NCI-H2107 treated with DMSO at 0.1 percent for 48 hours (cell line): ENCODE measurements around the gene PRR5L.
A peak's percentile ranks its signal among the peaks of the same experiment; 100 is the strongest.

Experiments
- DNase-seq: peaks from one replicate; lab custom pipeline; 2025; ENCODE audit not compliant: unreplicated experiment; lab: John Stamatoyannopoulos, UW

PRR5L gene

DNA sequence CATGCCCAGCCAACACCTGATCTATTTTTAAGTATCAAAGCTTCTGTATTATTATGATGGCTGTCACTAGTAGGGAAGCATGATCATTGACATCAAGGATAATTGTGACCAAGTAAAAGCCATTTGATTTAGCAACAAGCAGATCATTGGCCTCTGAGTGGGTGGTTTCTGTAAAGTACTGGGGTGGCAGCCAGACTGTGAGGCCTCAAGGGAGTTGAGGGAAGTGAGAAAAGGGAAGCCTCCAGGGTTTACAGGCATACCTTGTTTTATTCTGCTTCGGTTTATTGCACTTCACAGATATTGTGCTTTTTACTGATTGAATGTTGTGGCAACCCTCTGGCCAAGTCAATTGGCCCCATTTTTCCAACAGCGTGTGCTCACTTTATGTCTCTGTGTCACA, 60.1 kb downstream of the PRR5L start:
- DNase-seq = peak; percentile 49

DNA sequence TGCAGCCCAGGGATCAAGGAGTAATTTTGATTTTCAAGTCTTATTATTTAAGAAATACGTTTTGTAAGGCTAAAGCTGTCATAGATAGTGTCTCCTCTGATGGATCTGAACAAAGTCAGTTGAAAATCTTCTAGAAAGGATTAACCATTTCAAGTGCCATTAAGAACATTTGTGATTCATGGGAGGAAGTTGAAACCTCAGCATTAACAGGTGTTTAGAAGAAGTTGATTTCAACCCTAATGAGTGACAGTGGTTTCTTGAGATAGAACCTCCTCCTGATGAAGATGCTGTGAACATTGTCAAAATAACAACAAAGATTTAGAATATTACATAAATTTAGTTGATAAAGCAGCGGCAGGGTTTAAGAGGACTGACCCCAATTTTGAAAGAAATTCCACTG, 61.7 kb downstream of the PRR5L start:
- no peak for DNase-seq

DNA sequence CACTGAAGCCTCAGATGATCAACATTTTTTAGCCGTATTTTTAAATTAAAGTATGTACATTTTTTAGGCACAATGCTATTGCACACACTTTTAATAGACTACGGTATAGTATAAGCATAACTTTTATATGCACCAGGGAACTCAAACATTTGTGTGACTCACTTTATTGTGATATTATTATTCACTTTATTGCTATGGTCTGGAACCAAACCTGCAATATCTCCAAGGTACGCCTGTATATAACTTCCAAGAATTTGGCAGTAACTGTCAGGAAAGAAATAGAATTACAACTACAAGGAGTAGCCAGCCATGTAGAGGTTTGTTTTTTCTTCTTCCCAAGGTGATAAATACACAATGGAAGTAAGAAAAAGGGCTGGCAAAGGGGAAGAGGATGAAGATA, 62.3 kb downstream of the PRR5L start:
- no peak for DNase-seq

DNA sequence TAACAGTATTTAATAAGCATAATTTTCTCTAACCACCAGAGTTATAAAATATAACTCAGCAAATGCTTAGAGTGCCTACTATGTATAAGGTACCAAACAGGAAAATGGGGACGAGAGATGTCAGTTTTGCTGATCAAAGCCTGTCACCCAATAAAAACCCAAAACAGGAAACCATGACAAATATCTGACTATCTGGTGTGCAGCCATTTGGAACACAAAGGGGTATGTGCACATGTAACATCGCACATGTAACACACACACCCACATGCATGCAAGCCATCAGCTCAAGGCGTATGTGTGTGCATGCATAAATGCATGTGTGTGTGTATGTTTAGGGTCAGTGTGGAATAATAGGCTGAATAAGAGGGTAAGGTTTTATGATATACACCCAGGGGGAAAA, 64.2 kb downstream of the PRR5L start:
- DNase-seq = no peak

DNA sequence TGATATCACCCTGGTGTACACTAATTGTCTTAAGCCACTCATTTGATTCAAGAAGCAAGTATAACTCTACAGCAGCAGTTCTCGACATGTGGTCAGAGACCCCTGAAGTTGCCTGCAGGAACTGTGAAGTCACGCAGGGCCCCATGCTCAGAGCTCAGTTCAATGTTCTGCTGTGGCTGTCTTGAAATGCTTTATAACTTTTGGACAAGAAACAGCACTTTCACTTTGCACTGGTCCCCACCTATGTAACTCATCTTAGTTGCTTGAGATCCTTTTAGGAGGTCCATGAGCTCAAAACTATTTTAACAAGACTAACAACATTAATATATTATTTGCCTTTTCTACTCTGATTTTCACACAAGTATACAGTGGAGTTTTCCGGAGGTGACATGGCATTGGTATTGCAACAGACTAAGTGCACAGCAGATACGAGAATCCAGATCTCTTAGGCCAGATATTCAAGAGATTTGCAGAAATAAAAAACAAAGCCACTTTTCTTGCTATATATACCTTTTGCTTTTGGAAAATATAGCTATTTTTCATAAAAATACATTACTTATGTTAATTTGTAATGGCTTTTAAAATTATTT, 64.8 kb downstream of the PRR5L start:
- DNase-seq = no peak

DNA sequence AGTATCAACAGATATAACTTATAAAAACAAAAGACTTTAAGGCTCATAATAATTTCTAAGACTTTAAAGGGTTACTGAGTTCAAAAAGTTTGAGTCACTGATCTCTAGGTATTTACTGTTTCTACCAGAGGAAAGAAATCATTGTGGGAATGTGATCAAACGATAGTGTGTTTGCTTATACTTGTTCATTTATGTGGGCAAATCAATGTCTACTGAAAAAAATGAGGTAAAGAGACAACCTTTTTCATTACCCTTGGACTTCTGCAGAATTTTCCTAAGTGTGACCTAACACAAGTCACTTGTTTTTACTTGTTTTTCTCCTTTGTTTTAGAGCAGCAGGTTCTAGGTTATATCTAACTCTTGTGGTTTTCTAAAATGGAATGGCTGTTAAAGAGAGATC, 65.4 kb downstream of the PRR5L start:
- DNase-seq = no peak

DNA sequence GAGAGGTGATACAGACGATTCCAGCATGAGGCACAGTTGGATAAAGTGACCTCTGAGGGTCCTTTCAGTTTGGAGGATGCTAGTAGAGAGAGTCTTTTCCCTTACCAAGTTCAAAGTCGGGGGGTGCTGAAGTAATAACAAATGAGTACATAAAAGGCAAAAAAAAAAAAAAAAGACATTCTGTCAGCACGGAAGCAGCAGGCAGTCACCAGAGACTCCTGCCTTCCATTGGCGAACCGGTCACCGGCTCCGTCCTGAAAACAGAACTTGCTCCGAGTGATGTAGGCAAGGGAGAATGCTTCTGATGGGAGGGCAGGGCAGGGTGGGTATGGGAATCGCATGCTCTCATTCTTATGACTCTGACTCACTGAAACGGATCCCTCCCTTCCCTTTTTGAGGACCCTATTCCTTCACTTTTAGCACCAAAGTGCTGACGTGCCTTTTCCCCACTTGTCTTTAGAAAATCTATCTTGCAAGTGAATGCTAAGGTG, 65.9 kb downstream of the PRR5L start:
- DNase-seq = no peak

DNA sequence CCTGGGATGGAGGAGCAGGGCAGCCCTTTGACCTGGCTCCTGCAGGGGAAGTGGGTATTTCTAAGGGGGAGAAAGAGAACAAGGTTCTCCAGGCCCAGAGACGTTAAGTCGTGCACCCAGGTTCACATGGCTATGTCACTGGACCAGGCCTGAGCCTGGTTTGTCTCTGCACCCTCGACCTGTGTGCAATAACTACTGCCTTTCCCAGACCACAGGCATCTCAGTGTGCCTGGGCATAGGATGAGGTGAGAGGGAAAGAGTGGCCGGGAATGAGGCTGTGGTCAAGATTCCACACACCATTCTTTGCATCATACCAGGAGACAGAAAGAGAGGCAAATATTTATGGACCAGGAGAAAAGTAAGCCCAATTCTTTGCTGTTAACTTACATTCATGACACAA, 66.8 kb downstream of the PRR5L start:
- DNase-seq = no peak

DNA sequence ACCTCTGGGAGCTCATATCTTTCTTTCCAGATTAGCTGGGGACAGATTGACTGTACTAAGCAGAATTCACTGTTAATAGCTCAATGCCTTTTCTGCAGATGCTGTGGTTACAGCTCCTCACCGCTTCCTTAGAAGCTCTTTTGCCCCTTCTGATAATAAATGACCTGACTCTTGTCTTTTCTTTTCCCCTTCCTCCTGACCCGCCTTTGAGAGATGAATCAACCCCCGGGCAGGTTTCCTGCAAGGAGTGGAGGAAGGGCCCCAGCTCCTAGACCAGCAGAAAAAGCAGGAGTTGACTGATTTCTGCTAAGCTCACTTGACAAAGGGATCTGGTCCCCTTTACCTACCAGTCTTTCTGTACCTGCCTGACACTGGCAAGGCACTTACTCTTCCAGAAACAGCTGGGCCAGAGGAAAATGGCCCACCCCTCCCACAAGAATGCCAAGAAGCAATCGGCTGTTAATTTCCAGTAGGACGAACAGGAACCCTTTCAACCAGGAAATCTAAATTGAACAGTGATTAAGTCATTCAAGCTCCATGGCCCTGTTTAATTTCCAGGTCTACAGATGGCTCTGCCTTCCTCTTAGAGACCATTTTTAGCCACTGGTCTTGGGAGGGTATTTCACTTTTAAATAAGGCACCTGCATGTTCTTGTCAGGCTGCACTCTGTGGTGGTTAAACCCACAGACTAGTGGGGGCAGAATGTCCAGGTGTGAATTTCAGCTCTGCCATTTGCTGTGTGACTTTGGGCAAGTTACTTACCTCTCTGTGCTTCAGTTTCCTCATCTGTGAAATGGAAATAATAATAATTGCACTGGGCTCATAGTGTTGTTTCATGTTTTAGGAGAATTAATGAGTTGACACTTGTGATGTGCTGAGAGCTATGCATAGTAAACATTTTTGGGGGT, 67.5 kb downstream of the PRR5L start:
- no peak for DNase-seq

DNA sequence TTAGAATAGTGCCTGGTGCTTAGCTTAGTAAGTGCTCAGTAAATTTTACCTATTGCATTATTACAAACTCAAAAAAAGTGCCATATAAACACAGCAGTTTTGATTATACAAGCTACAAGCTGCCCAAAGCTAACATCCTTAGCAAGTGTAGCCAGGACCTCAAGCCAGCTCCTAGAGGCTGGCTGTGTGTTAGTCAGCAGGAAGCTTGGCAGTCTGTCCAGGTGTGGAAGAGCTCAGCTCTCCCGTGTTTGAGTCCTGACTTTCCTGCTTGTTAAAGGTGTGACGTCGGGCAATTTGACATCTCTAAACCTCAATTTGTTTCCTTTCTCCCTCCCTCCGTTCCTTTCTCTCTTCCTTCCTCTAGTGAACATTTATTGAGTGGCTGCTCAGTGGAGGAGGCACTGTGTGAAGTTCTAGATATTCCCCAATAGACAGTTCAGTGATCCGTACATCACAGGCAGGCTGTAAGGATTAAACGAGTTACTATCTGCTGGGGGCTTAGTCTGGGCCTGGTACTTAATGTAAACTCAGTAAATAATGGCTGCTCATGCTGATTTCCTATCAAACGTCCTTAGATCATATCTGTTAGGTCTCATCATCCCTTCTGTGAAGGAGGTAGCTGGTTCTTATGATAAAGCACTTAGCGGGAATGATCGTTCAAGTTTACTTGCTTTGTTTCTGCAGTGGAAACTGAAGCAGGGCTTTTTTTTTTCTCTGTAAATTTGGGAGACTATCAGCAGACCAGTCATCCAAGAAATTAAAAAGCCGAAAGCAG, 68.7 kb downstream of the PRR5L start:
- no peak for DNase-seq

DNA sequence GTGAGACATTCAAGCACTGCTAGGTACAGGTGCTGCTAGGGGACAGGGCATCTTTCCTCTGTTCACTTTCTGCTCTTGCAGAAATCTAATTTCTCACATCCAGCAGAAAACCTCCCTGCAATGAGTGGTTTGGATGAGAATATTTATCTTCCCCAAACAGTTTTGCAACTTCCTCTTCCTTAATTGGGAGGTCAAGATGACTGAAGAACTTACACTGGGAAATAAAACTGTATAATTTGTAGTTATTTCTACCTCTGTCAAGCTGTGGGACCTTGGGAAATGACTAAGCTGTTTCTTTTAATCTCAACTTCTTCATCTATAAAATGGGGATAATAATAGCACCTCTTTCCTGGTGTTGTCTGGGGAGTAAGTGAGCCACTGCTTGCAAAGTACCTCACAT, 69.8 kb downstream of the PRR5L start:
- DNase-seq = no peak

DNA sequence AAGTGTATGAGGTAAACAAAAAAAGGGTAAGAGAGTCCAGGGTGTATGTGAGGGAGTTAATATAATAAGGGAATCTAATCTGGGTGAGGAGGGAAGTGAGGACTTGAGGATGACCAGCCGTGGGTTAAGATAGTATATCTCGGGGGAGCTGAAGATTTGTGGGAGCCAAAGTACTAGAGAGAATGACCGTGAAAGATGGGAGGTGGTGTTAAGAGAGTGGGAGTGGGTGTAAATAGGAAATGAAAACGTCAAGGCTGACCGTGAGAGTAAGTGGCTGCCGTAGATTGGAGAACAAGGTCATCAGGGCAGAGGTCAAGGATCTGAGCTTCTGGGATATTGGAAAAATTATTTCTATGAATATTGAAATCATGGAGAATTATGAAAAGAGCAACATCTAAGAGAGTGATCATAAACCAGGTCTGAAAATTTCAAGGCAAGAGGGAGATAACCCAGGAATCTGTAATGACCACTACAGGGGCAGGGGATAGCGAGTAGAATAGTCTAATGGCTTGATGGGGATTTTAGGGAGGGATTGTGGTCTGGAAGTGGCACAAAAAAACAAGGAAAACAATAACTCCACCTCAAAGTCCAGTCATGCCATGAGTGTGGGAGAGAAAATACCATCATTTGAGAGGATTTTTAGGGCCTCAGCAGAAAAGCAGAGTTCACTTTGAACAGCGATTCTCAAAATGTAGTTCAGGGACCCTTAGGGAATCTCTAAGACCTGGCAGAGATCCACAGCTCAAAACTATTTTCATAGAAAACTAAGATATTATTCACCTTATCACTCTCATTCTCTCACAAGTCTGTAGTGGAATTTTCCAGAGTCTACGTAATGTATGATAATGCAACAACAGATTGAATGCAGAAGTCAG, 72.0 kb downstream of the PRR5L start:
- no peak for DNase-seq

DNA sequence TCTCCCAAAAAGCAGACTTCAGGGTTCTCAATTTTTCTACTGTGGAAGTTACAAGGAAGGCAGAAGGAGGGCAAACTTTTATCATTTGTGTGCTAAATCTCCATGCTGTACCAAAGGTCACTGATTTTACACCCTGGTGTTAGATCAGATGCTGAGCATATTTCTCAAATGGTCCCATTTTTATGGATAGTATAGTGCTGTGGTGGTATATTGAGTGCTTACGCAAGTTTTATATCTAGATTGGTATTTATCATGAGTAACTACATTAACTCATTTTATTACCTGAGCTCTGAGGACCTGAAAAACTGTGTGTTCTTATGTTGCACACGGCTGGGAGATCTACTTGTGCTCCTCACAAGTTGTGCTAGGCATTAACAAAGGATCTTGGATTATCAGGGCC, 75.1 kb downstream of the PRR5L start:
- DNase-seq = no peak

DNA sequence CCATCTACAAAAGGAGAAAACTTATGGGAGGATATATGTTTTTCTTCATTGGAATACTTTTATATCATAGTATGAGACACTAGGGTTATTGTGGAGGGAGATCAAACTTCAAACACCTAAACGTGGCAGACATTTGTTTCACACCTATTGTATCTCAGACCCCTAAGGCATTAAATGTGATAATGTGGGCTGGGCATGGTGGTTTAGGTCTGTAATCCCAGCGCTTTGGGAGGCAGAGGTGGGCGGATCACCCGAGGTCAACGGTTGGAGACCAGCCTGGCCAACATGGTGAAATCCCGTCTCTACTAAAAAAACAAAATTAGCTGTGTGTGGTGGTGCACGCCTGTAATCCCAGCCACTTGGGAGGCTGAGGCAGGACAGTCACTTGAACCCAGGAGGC, 75.5 kb downstream of the PRR5L start:
- no peak for DNase-seq

DNA sequence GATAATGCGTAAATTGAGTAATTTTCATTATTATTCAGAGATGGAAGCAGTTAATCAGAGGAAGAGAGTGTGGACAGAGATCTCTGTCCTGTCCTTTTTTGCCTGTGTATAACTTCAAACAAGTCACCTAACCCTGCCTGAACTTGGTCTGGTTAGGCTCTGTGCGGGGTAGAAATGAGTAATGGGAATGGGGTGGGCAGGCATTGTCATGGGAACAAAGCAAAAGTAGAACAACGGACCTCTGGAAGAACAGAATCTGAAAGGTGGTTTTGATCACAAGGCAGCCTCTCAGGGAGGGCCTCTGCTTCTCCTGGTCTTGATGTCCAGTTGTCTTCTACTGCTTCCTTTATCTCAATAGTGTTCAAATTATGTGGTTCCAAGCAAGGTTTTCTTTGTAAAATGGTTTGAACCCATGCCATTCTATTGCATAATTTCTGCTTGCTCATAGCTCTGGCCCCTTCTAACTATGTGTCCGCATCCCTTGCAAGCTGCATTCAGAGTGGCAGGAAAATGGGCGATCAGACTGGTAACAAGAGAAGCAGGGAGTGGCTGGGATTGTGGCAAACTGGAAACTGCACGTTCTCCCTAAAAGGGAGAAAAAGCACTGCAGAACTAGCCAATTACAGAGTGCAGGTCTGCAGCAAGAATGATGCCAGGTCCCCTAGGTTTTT, 76.1 kb downstream of the PRR5L start:
- no peak for DNase-seq

DNA sequence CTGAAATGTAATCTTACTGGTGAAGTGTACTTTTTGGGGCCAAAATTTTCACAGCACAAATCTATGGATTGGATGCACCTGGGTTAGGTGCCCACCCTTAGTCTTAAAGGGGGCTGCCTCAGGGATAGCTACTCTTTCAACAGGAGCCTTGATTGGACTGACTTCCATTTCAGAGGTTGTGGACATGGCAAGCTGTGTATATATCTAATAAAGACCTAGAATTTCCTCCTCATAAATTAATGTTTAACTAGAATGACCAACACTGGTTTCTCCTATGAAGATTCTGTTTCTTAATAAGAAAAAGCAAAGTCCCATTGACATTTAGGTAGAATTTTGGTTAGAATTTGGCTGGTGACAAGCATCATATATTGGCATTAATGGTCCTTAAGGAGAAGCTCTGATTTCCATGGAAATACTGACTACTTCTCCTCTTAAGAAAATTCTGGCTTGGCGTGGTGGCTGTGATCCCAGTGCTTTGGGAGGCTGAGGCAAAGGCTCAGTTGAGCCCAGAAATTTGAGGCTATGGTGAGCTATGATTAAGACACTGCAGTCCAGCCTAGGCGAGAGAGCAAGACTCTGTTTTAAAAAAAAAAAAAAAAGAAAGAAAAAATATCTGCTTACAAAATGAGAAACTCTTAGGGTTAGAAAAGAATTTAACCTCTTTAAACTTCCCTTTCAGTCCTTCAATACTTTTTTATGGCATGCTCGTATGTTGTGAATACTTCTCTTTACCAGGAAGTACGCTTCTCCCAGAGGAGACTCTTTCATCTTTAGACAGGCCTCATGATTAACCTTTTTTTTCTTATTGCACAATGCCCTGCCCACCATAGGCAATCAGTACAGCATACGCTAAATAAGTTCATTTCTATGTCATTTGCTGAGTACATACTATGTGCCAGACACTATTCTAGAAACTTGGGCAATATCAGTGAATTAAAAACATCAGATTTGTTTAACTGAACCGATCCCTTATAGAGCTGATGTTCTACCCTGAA, 77.2 kb downstream of the PRR5L start:
- DNase-seq = no peak

DNA sequence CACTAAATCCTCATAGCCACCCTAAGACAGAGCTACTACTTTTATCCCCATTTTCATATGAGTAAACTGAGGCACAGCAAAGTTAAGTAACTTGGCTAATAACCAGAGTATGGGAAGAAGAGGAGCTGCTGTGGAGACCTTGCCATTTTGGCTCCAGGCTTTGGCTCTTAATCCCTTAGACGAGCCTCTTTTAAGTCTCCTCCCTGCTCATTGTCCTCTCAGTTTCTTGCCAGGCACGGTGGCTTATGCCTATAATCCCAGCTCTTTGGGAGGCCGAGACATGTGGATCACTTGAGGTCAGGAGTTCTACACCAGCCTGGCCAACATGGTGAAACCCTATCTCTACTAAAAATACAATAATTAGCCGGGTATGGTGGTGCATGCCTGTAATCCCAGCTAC, 78.6 kb downstream of the PRR5L start:
- no peak for DNase-seq

DNA sequence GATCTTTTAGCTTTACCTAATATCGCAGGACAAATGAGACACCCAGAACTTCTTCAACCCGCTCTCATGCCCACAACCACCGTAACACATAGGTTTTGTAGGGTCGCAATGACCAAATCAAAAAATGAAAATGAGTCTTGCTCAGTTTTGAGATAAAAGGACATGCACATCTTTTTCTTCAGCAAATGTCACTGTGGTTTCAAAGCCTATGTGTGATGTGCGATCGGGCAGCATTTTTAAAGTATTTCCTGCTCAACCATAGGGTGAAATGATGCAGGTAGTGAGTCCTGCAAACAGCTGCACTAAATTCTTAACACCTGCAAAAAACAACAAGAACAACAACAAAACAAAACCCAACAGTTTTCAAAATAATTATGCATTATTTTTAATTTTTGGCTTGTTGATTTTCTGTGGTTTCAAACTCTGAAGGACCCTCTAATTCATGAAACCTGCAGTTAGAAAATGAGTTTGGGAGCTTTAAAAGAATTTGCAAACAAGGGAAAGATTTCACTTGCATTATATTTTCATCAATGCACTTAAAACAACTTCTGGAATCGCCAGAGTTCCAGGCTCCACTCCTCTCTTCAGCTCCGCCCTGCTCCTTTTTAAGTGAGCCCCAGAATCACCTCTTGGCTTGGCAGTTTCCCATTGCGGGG, 79.4 kb downstream of the PRR5L start:
- DNase-seq = no peak
